Endodermal cell (in vitro differentiated cells): ENCODE measurements around the gene SLCO6A1. TPM values are rescaled to one million over a fixed set of nuclear protein-coding genes. Genes with fewer than 3 reads are reported as not detected.

Experiments
- DNase-seq: peaks from one replicate; pipeline ENCODE4 v3.0.0-alpha.2; 2017
- H3K27ac ChIP-seq: 2 replicates; pipeline ENCODE4 v1.5.1; 2013; ENCODE audit warnings: mild to moderate bottlenecking, low read depth, low read length, moderate library complexity
- H3K27me3 ChIP-seq: 2 replicates; pipeline ENCODE4 v1.6.1; 2013; ENCODE audit warnings: mild to moderate bottlenecking, low read length, moderate library complexity; ENCODE audit not compliant: insufficient read depth, control insufficient read depth, poor library complexity, severe bottlenecking
- H3K36me3 ChIP-seq: 2 replicates; pipeline ENCODE4 v1.7.0; 2013; ENCODE audit warnings: mild to moderate bottlenecking, low read length, moderate library complexity; ENCODE audit not compliant: control insufficient read depth, insufficient read depth
- H3K4me1 ChIP-seq: one replicate; pipeline ENCODE4 v1.7.0; 2013; ENCODE audit warnings: low read length; ENCODE audit not compliant: control insufficient read depth, insufficient read depth
- H3K4me3 ChIP-seq: 2 replicates; pipeline ENCODE4 v1.5.1; 2013; ENCODE audit warnings: mild to moderate bottlenecking, low read length, moderate library complexity
- H3K9ac ChIP-seq: 2 replicates; pipeline ENCODE4 v1.6.1; 2013; ENCODE audit warnings: mild to moderate bottlenecking, low read length, moderate library complexity; ENCODE audit not compliant: poor library complexity, severe bottlenecking; ENCODE audit errors: extremely low read depth
- H3K9me3 ChIP-seq: 2 replicates; pipeline ENCODE4 v1.6.1; 2013; ENCODE audit warnings: mild to moderate bottlenecking, low read length, moderate library complexity; ENCODE audit not compliant: control insufficient read depth
- H3K27ac Mint-ChIP-seq: 2 replicates; pipeline ENCODE4 v1.8.0; 2020; ENCODE audit warnings: mixed read lengths
- H3K27me3 Mint-ChIP-seq: 2 replicates; pipeline ENCODE4 v1.8.0; 2021; ENCODE audit warnings: mild to moderate bottlenecking, mixed read lengths; ENCODE audit not compliant: insufficient read depth
- H3K36me3 Mint-ChIP-seq: 2 replicates; pipeline ENCODE4 v1.8.0; 2020; ENCODE audit warnings: low read depth, mixed read lengths
- H3K4me1 Mint-ChIP-seq: 2 replicates; pipeline ENCODE4 v1.8.0; 2020; ENCODE audit warnings: mixed read lengths
- H3K4me3 Mint-ChIP-seq: 2 replicates; pipeline ENCODE4 v1.8.0; 2020; ENCODE audit warnings: mild to moderate bottlenecking, moderate library complexity, mixed read lengths
- H3K9me3 Mint-ChIP-seq: 2 replicates; pipeline ENCODE4 v1.8.0; 2020; ENCODE audit warnings: mild to moderate bottlenecking, mixed read lengths
- WGBS, 2 experiments: methylation state at CpG; one replicate each; pipeline versions ENCODE4 v1.1.5 to v1.1.7; 2013; ENCODE audit warnings: missing lambda C conversion rate in 2 of 2, mixed read lengths in 1 of 2; ENCODE audit not compliant: insufficient coverage in 1 of 2, insufficient read length in 1 of 2; 5-methylcytosine and 5-hydroxymethylcytosine counted together
- total RNA-seq, 2 donors: library from RNA; stranded (reverse); fragmentation: NEBNext Ultra II Directional in 1 of 2; extraction: Animal tissue kit (Norgen Biotek cat#: 25700) in 1 of 2; gene quantifications; 2 replicates in 1 of 2; 3 replicates in 1 of 2; pipeline ENCODE4 v1.2.1, GENCODE V29; 2021
- TF ChIP-seq, protein P1 (sequence below): fragments of 200-600 bp; sonication (generic); conservative IDR thresholded peaks from 2 replicates; pipeline ENCODE4 v1.5.0; 2021; ENCODE audit warnings: antibody characterized with exemption, mild to moderate bottlenecking

SLCO6A1 gene
- total RNA-seq, 2 donors from 2014 or later, result 0.71 to 3.1 TPM

GRCh38 chr5:102385365-102385764, 113.4 kb downstream of the SLCO6A1 start:
- no peak overlapping the region for H3K4me3 ChIP-seq
- Mint-ChIP-seq H3K9me3 (peaks cover 4% of the 10 kb centered on the region), H3K36me3 (no peaks in the 10 kb centered on the region), H3K27me3 (no peaks in the 10 kb centered on the region), H3K4me3 (no peak overlapping the region), H3K4me1 (no peaks in the 10 kb centered on the region), H3K27ac (no peak overlapping the region)
- DNase-seq, result no peak
- no peaks in the 10 kb centered on the region for H3K9me3 ChIP-seq
- no peaks in the 10 kb centered on the region for H3K36me3 ChIP-seq
- 82% methylated on average over 1 of the region's 1 CpG; no CpG with 5 or more reads in 1 of the 2 experiments for WGBS, 2 experiments
- no peak overlapping the region for H3K9ac ChIP-seq
- no peaks in the 10 kb centered on the region for H3K4me1 ChIP-seq
- no peaks in the 10 kb centered on the region for H3K27me3 ChIP-seq
- H3K27ac ChIP-seq, result no peak overlapping the region
- TF ChIP-seq, protein P1, sequence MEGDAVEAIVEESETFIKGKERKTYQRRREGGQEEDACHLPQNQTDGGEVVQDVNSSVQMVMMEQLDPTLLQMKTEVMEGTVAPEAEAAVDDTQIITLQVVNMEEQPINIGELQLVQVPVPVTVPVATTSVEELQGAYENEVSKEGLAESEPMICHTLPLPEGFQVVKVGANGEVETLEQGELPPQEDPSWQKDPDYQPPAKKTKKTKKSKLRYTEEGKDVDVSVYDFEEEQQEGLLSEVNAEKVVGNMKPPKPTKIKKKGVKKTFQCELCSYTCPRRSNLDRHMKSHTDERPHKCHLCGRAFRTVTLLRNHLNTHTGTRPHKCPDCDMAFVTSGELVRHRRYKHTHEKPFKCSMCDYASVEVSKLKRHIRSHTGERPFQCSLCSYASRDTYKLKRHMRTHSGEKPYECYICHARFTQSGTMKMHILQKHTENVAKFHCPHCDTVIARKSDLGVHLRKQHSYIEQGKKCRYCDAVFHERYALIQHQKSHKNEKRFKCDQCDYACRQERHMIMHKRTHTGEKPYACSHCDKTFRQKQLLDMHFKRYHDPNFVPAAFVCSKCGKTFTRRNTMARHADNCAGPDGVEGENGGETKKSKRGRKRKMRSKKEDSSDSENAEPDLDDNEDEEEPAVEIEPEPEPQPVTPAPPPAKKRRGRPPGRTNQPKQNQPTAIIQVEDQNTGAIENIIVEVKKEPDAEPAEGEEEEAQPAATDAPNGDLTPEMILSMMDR, result no peak

GRCh38 chr5:102380174-102380573, 118.6 kb downstream of the SLCO6A1 start:
- H3K27me3 Mint-ChIP-seq, result no peaks in the 10 kb centered on the region
- H3K27ac Mint-ChIP-seq, result no peak overlapping the region
- no peaks in the 10 kb centered on the region for H3K36me3 Mint-ChIP-seq
- H3K4me3 Mint-ChIP-seq, result no peak overlapping the region
- no peak for DNase-seq
- no peaks in the 10 kb centered on the region for H3K36me3 ChIP-seq
- H3K9me3 Mint-ChIP-seq, result no peaks in the 10 kb centered on the region
- H3K27me3 ChIP-seq, result no peaks in the 10 kb centered on the region
- no peak overlapping the region for H3K27ac ChIP-seq
- no peaks in the 10 kb centered on the region for H3K4me1 Mint-ChIP-seq
- no peak overlapping the region for H3K4me3 ChIP-seq
- no peak overlapping the region for H3K9ac ChIP-seq
- TF ChIP-seq, protein P1, result no peak
- no peaks in the 10 kb centered on the region for H3K9me3 ChIP-seq
- no peaks in the 10 kb centered on the region for H3K4me1 ChIP-seq

GRCh38 chr5:102375876-102376275, 122.9 kb downstream of the SLCO6A1 start:
- Histone ChIP-seq H3K9ac (no peak overlapping the region), H3K4me3 (no peak overlapping the region), H3K9me3 (no peaks in the 10 kb centered on the region), H3K4me1 (no peaks in the 10 kb centered on the region), H3K27me3 (no peaks in the 10 kb centered on the region), H3K36me3 (no peaks in the 10 kb centered on the region), H3K27ac (no peak overlapping the region)
- H3K27ac Mint-ChIP-seq, result no peak overlapping the region
- H3K27me3 Mint-ChIP-seq, result no peaks in the 10 kb centered on the region
- no peaks in the 10 kb centered on the region for H3K9me3 Mint-ChIP-seq
- H3K4me1 Mint-ChIP-seq, result no peaks in the 10 kb centered on the region
- TF ChIP-seq, protein P1, result no peak
- WGBS, 2 experiments, result 85 to 100% methylated on average over 1 to 2 of the region's 2 CpGs
- no peak for DNase-seq
- no peak overlapping the region for H3K4me3 Mint-ChIP-seq
- H3K36me3 Mint-ChIP-seq, result no peaks in the 10 kb centered on the region
